ENCODE data around the gene WDR72. TPM values are rescaled to one million over a fixed set of nuclear protein-coding genes. Genes with fewer than 3 reads are reported as not detected.

The WDR72 gene
- total and polyA plus RNA-seq, 2 of the 8 experiments (the other 6 are each of a cell fraction or from before 2014, with no cell fraction given) = 1.2 to 1.9 TPM

DNA sequence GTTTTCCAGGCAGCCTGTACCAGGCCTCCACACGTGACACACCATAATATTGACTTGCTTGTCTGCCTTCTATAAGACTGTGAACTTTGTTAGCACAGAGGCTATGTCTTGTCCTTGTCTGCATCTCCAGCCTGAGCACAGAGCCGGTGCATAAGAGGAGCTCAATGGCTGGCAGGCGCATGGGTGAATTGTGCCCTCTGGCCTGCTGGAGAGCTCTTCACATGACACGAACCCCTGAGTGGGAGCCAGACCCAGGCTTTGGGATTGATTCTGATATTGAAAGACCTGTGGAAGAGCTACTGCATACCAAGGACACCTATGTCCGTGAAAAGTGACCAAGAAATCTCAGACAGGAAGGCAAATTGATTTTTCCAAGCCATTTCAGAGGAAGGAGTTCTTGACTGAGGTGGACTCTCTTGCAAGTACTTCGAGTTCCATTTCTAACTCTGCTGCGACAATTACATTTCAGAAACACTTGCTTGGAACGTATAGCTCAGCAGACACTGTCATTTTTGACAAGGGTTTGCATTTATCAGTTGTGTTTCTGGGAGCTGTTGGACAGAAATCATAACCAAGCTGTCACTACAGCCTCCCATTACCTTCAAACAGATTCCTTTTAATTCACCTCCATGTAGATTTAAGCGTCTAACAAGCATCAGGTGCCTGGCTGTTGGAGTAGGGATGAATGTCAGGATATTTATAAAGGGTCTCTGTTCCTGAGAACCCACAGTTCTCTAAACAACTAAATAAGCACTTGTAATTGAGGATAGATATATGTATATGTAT is 281.3 kb downstream of the WDR72 start:
- no peak overlapping the region for H4K5ac ChIP-seq (ENCODE audit: insufficient read length, low read depth, low read length)
- no peak overlapping the region for H3K4me3 ChIP-seq (ENCODE audit: extremely low read depth in 1 of 4, insufficient read depth in 2 of 4, low read depth in 3 of 4, low read length in 4 of 4)
- H2AFZ ChIP-seq (ENCODE audit: low read length) = no peak overlapping the region
- FAIRE-seq (no peak), DNase-seq (ENCODE audit: low read depth in 1 of 2, low spot score in 2 of 2) (no peak)
- no peak overlapping the region for H3K27ac ChIP-seq (ENCODE audit: low read depth, low read length)
- no peak overlapping the region for H3K23ac ChIP-seq (ENCODE audit: insufficient read length)
- no peak overlapping the region for H2BK120ac ChIP-seq (replicated peaks; ENCODE audit: low read depth, low read length)
- no peaks in the 10 kb centered on the region for H3K23me2 ChIP-seq (ENCODE audit: low read depth, low read length)
- no peak overlapping the region for H3K4me2 ChIP-seq (ENCODE audit: insufficient read depth in 1 of 2, low read depth in 2 of 2, low read length in 2 of 2)
- H3K4me1 ChIP-seq (replicated peaks in 1 of 4; ENCODE audit: control insufficient read depth in 3 of 4, insufficient read depth in 4 of 4, low read length in 3 of 4) = no peaks in the 10 kb centered on the region
- no peak overlapping the region for H3K4ac ChIP-seq (replicated peaks; ENCODE audit: insufficient read length, low read depth, low read length)
- H2BK20ac ChIP-seq (ENCODE audit: low read length) = no peak overlapping the region
- H2BK15ac ChIP-seq (ENCODE audit: low read length) = no peak overlapping the region
- no peak overlapping the region for H2BK12ac ChIP-seq (ENCODE audit: low read depth, low read length)
- H3K18ac ChIP-seq (ENCODE audit: extremely low read depth, low read length) = no peak overlapping the region
- H2BK5ac ChIP-seq (ENCODE audit: low read depth, low read length) = no peak overlapping the region
- TF ChIP-seq RXRA (IDR thresholded peaks at IDR 0.05; ENCODE audit: insufficient read depth, low read depth, low read length) = no peak
- TF ChIP-seq RFX5 (IDR thresholded peaks at IDR 0.05; ENCODE audit: borderline replicate concordance, low read depth, low read length) = no peak
- no peak for TF ChIP-seq POU5F1 (IDR thresholded peaks at IDR 0.05; ENCODE audit: low read depth, low read length)
- no peak for TF ChIP-seq RNF2 (IDR thresholded peaks at IDR 0.05; ENCODE audit: borderline replicate concordance, low read depth, low read length, missing control alignments, poor library complexity, severe bottlenecking)
- no peak for TF ChIP-seq BCL11A (IDR thresholded peaks at IDR 0.05; ENCODE audit: low read depth in 2 of 2, low read length in 2 of 2)
- TF ChIP-seq JUN (IDR thresholded peaks at IDR 0.05; ENCODE audit: low read depth, low read length) = no peak
- TF ChIP-seq BRCA1 (IDR thresholded peaks at IDR 0.05; ENCODE audit: low read depth, low read length) = no peak
- TF ChIP-seq NRF1 (IDR thresholded peaks at IDR 0.05; ENCODE audit: low read depth, low read length) = no peak
- TF ChIP-seq, protein P1, sequence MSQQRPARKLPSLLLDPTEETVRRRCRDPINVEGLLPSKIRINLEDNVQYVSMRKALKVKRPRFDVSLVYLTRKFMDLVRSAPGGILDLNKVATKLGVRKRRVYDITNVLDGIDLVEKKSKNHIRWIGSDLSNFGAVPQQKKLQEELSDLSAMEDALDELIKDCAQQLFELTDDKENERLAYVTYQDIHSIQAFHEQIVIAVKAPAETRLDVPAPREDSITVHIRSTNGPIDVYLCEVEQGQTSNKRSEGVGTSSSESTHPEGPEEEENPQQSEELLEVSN (IDR thresholded peaks at IDR 0.05) = no peak
- no peak for TF ChIP-seq KDM4A (IDR thresholded peaks at IDR 0.05; ENCODE audit: low read depth, low read length, severe bottlenecking)
- TF ChIP-seq CREB1 (IDR thresholded peaks at IDR 0.05) = no peak
- no peak for TF ChIP-seq EZH2 (IDR thresholded peaks at IDR 0.05; ENCODE audit: low read depth, low read length, severe bottlenecking)
- no peak for TF ChIP-seq SP1 (IDR thresholded peaks at IDR 0.05; ENCODE audit: low read depth, low read length)
- no peaks in the 10 kb centered on the region for H3K79me1 ChIP-seq (ENCODE audit: low read depth, low read length)
- no peaks in the 10 kb centered on the region for H3K27me3 ChIP-seq (replicated peaks in 1 of 4; ENCODE audit: control insufficient read depth in 3 of 4, extremely low read depth in 1 of 4, insufficient read depth in 3 of 4, low read length in 3 of 4)
- H3K79me2 ChIP-seq (ENCODE audit: control insufficient read depth in 1 of 2, insufficient read depth in 2 of 2, low read length in 2 of 2) = no peaks in the 10 kb centered on the region
- no peak overlapping the region for H2AK5ac ChIP-seq (ENCODE audit: low read depth, low read length)
- H4K8ac ChIP-seq (ENCODE audit: extremely low read depth, insufficient read depth, low read length) = no peak overlapping the region
- H4K20me1 ChIP-seq (replicated peaks in 1 of 2; ENCODE audit: control insufficient read depth in 1 of 2, insufficient read depth in 2 of 2, low read length in 2 of 2) = no peaks in the 10 kb centered on the region
- no peaks in the 10 kb centered on the region for H3K9me3 ChIP-seq (ENCODE audit: insufficient read depth in 2 of 2, low read depth in 1 of 2, low read length in 1 of 2)
- POLR2A ChIA-PET (ENCODE audit: partially characterized antibody) = no interaction called here
- WGBS, 2 experiments (ENCODE audit: extremely low coverage in 1 of 2, insufficient coverage in 1 of 2, insufficient read length in 1 of 2, insufficient replicate concordance in 2 of 2, low coverage in 1 of 2, low lambda C conversion rate in 2 of 2, missing lambda C conversion rate in 1 of 2) = 94% methylated on average over 9 of the region's 9 CpGs; no CpG with 5 or more reads in 1 of the 2 experiments
- H3K56ac ChIP-seq (replicated peaks; ENCODE audit: insufficient read length, low read depth, low read length) = no peak overlapping the region
- no peaks in the 10 kb centered on the region for H3K36me3 ChIP-seq (ENCODE audit: control insufficient read depth in 2 of 4, insufficient read depth in 4 of 4, low read length in 3 of 4)
- no peak overlapping the region for H3K14ac ChIP-seq (ENCODE audit: insufficient read length)
- no peak overlapping the region for H4K91ac ChIP-seq (replicated peaks; ENCODE audit: insufficient read length, low read length)
- CTCF ChIA-PET (ENCODE audit: partially characterized antibody) = interaction anchor here (0.9 kb wide), 1 partner anchor 22 kb away, joined by 3 read pairs; no protein-coding TSS in a partner anchor
- H3K9ac ChIP-seq (replicated peaks in 1 of 4; ENCODE audit: extremely low read depth in 1 of 4, low read depth in 3 of 4, low read length in 3 of 4) = no peak overlapping the region
